ENCODE results near the gene SLC37A1.

SLC37A1 gene

GRCh38 chr21:42567214-42567555, 53.5 kb downstream of the SLC37A1 start:
- no peaks in the 10 kb centered on the region for H3K4me1 ChIP-seq (ENCODE audit: control insufficient read depth, low read depth, low read length)
- DNase-seq, result no peak
- no peak overlapping the region for H4K8ac ChIP-seq (ENCODE audit: low read depth, low read length)
- no peak overlapping the region for H2BK5ac ChIP-seq (ENCODE audit: low read length)
- H3K4me3 ChIP-seq (ENCODE audit: low read length), result no peak overlapping the region
- H4K5ac ChIP-seq (ENCODE audit: low read length), result no peak overlapping the region
- no peak overlapping the region for H3K23ac ChIP-seq (ENCODE audit: low read length)
- no peaks in the 10 kb centered on the region for H3K27me3 ChIP-seq (ENCODE audit: insufficient read depth, low read length, poor library complexity)
- no peak overlapping the region for H3K4me2 ChIP-seq (ENCODE audit: low read length)
- H3K36me3 ChIP-seq (ENCODE audit: control insufficient read depth, insufficient read depth, low read length), result no peaks in the 10 kb centered on the region
- H2AK5ac ChIP-seq (ENCODE audit: low read length), result no peak overlapping the region
- no peak overlapping the region for H3K56ac ChIP-seq (ENCODE audit: low read length)
- no peak overlapping the region for H3K4ac ChIP-seq (ENCODE audit: low read depth, low read length)
- no peak overlapping the region for H2BK120ac ChIP-seq (ENCODE audit: low read depth, low read length)
- H3K27ac ChIP-seq (ENCODE audit: low read depth, low read length), result no peak overlapping the region
- WGBS (ENCODE audit: extremely low coverage, insufficient coverage, low lambda C conversion rate), result no CpG with 5 or more reads among the region's 10 CpGs
- no peak overlapping the region for H3K18ac ChIP-seq (ENCODE audit: low read length)
- no peaks in the 10 kb centered on the region for H3K79me2 ChIP-seq (ENCODE audit: control insufficient read depth, insufficient read depth, low read length)
- no peak overlapping the region for H2BK15ac ChIP-seq (replicated peaks; ENCODE audit: low read depth)
- H3K9ac ChIP-seq (ENCODE audit: low read length), result no peak overlapping the region
- no peaks in the 10 kb centered on the region for H3K79me1 ChIP-seq (ENCODE audit: low read length)

- Histone ChIP-seq H3K23ac (ENCODE audit: low read length) (no peak overlapping the region), H2AK5ac (ENCODE audit: low read length) (no peak overlapping the region), H3K79me1 (ENCODE audit: low read length) (no peaks in the 10 kb centered on the region), H3K56ac (ENCODE audit: low read length) (no peak overlapping the region), H2BK15ac (replicated peaks; ENCODE audit: low read depth) (no peak overlapping the region), H3K27ac (ENCODE audit: low read depth, low read length) (no peak overlapping the region), H3K4ac (ENCODE audit: low read depth, low read length) (no peak overlapping the region), H4K8ac (ENCODE audit: low read depth, low read length) (no peak overlapping the region), H3K79me2 (ENCODE audit: control insufficient read depth, insufficient read depth, low read length) (no peaks in the 10 kb centered on the region), H3K4me3 (ENCODE audit: low read length) (no peak overlapping the region), H2BK120ac (ENCODE audit: low read depth, low read length) (no peak overlapping the region), H3K27me3 (ENCODE audit: insufficient read depth, low read length, poor library complexity) (no peaks in the 10 kb centered on the region), H2BK5ac (ENCODE audit: low read length) (no peak overlapping the region), H3K36me3 (ENCODE audit: control insufficient read depth, insufficient read depth, low read length) (no peaks in the 10 kb centered on the region), H3K4me2 (ENCODE audit: low read length) (no peak overlapping the region), H3K18ac (ENCODE audit: low read length) (no peak overlapping the region), H4K5ac (ENCODE audit: low read length) (no peak overlapping the region), H3K9ac (ENCODE audit: low read length) (no peak overlapping the region), H3K4me1 (ENCODE audit: control insufficient read depth, low read depth, low read length) (no peaks in the 10 kb centered on the region)
- no peak for DNase-seq
- WGBS (ENCODE audit: extremely low coverage, insufficient coverage, low lambda C conversion rate), result no CpG with 5 or more reads among the region's 14 CpGs
Observed at GRCh38 chr21:42567861-42568260, 54.2 kb downstream of the SLC37A1 start.

- Histone ChIP-seq H3K79me1 (ENCODE audit: low read length) (no peaks in the 10 kb centered on the region), H2BK15ac (replicated peaks; ENCODE audit: low read depth) (no peak overlapping the region)
Observed at GRCh38 chr21:42568376-42568775, 54.7 kb downstream of the SLC37A1 start.

GRCh38 chr21:42568866-42569731, 55.4 kb downstream of the SLC37A1 start:
- H3K18ac ChIP-seq (ENCODE audit: low read length), result no peak overlapping the region
- no peaks in the 10 kb centered on the region for H3K79me1 ChIP-seq (ENCODE audit: low read length)
- H3K79me2 ChIP-seq (ENCODE audit: control insufficient read depth, insufficient read depth, low read length), result no peaks in the 10 kb centered on the region
- no peak for DNase-seq
- no peak overlapping the region for H2BK5ac ChIP-seq (ENCODE audit: low read length)
- no peak overlapping the region for H3K4me3 ChIP-seq (ENCODE audit: low read length)
- no peak overlapping the region for H2BK15ac ChIP-seq (replicated peaks; ENCODE audit: low read depth)
- no CpG with 5 or more reads among the region's 35 CpGs for WGBS (ENCODE audit: extremely low coverage, insufficient coverage, low lambda C conversion rate)
- H3K36me3 ChIP-seq (ENCODE audit: control insufficient read depth, insufficient read depth, low read length), result no peaks in the 10 kb centered on the region
- H3K4ac ChIP-seq (ENCODE audit: low read depth, low read length), result no peak overlapping the region
- H3K4me2 ChIP-seq (ENCODE audit: low read length), result no peak overlapping the region
- no peak overlapping the region for H2BK120ac ChIP-seq (ENCODE audit: low read depth, low read length)
- no peak overlapping the region for H2AK5ac ChIP-seq (ENCODE audit: low read length)
- no peaks in the 10 kb centered on the region for H3K4me1 ChIP-seq (ENCODE audit: control insufficient read depth, low read depth, low read length)
- no peak overlapping the region for H3K23ac ChIP-seq (ENCODE audit: low read length)
- no peak overlapping the region for H3K27ac ChIP-seq (ENCODE audit: low read depth, low read length)
- H3K9ac ChIP-seq (ENCODE audit: low read length), result no peak overlapping the region
- H3K56ac ChIP-seq (ENCODE audit: low read length), result no peak overlapping the region
- no peak overlapping the region for H4K5ac ChIP-seq (ENCODE audit: low read length)
- no peaks in the 10 kb centered on the region for H3K27me3 ChIP-seq (ENCODE audit: insufficient read depth, low read length, poor library complexity)
- no peak overlapping the region for H4K8ac ChIP-seq (ENCODE audit: low read depth, low read length)

More at GRCh38 chr21:42568376-42568775, 54.7 kb downstream of the SLC37A1 start:
- Histone ChIP-seq H3K79me2 (ENCODE audit: control insufficient read depth, insufficient read depth, low read length) (no peaks in the 10 kb centered on the region), H3K36me3 (ENCODE audit: control insufficient read depth, insufficient read depth, low read length) (no peaks in the 10 kb centered on the region), H2BK5ac (ENCODE audit: low read length) (no peak overlapping the region), H3K4me3 (ENCODE audit: low read length) (no peak overlapping the region), H4K8ac (ENCODE audit: low read depth, low read length) (no peak overlapping the region), H4K5ac (ENCODE audit: low read length) (no peak overlapping the region), H2BK120ac (ENCODE audit: low read depth, low read length) (no peak overlapping the region), H3K27me3 (ENCODE audit: insufficient read depth, low read length, poor library complexity) (no peaks in the 10 kb centered on the region), H3K9ac (ENCODE audit: low read length) (no peak overlapping the region), H2AK5ac (ENCODE audit: low read length) (no peak overlapping the region), H3K4me2 (ENCODE audit: low read length) (no peak overlapping the region), H3K23ac (ENCODE audit: low read length) (no peak overlapping the region), H3K4me1 (ENCODE audit: control insufficient read depth, low read depth, low read length) (no peaks in the 10 kb centered on the region), H3K4ac (ENCODE audit: low read depth, low read length) (no peak overlapping the region), H3K18ac (ENCODE audit: low read length) (no peak overlapping the region), H3K27ac (ENCODE audit: low read depth, low read length) (no peak overlapping the region), H3K56ac (ENCODE audit: low read length) (no peak overlapping the region)
- no peak for DNase-seq
- no CpG with 5 or more reads among the region's 19 CpGs for WGBS (ENCODE audit: extremely low coverage, insufficient coverage, low lambda C conversion rate)

GRCh38 chr21:42569732-42570301, 56.2 kb downstream of the SLC37A1 start:
- H3K36me3 ChIP-seq (ENCODE audit: control insufficient read depth, insufficient read depth, low read length), result no peaks in the 10 kb centered on the region
- H3K23ac ChIP-seq (ENCODE audit: low read length), result no peak overlapping the region
- no peak overlapping the region for H2BK5ac ChIP-seq (ENCODE audit: low read length)
- no peak overlapping the region for H2AK5ac ChIP-seq (ENCODE audit: low read length)
- DNase-seq, result no peak
- no peaks in the 10 kb centered on the region for H3K27me3 ChIP-seq (ENCODE audit: insufficient read depth, low read length, poor library complexity)
- H3K27ac ChIP-seq (ENCODE audit: low read depth, low read length), result no peak overlapping the region
- no peak overlapping the region for H2BK15ac ChIP-seq (replicated peaks; ENCODE audit: low read depth)
- H3K56ac ChIP-seq (ENCODE audit: low read length), result no peak overlapping the region
- H3K4me3 ChIP-seq (ENCODE audit: low read length), result no peak overlapping the region
- H3K4me1 ChIP-seq (ENCODE audit: control insufficient read depth, low read depth, low read length), result no peaks in the 10 kb centered on the region
- no peak overlapping the region for H3K9ac ChIP-seq (ENCODE audit: low read length)
- no peaks in the 10 kb centered on the region for H3K79me2 ChIP-seq (ENCODE audit: control insufficient read depth, insufficient read depth, low read length)
- H2BK120ac ChIP-seq (ENCODE audit: low read depth, low read length), result no peak overlapping the region
- no peak overlapping the region for H4K5ac ChIP-seq (ENCODE audit: low read length)
- no peak overlapping the region for H3K4ac ChIP-seq (ENCODE audit: low read depth, low read length)
- H3K79me1 ChIP-seq (ENCODE audit: low read length), result no peaks in the 10 kb centered on the region
- H3K4me2 ChIP-seq (ENCODE audit: low read length), result no peak overlapping the region
- H4K8ac ChIP-seq (ENCODE audit: low read depth, low read length), result no peak overlapping the region
- no CpG with 5 or more reads among the region's 31 CpGs for WGBS (ENCODE audit: extremely low coverage, insufficient coverage, low lambda C conversion rate)
- no peak overlapping the region for H3K18ac ChIP-seq (ENCODE audit: low read length)
